ENCODE measurements around the gene DPF3. TPM values are rescaled to one million over a fixed set of nuclear protein-coding genes. Genes with fewer than 3 reads are reported as not detected.

Gene DPF3
- total and polyA plus RNA-seq, 12 donors: 0.91 to 6.0 (median 2.9) TPM

DNA sequence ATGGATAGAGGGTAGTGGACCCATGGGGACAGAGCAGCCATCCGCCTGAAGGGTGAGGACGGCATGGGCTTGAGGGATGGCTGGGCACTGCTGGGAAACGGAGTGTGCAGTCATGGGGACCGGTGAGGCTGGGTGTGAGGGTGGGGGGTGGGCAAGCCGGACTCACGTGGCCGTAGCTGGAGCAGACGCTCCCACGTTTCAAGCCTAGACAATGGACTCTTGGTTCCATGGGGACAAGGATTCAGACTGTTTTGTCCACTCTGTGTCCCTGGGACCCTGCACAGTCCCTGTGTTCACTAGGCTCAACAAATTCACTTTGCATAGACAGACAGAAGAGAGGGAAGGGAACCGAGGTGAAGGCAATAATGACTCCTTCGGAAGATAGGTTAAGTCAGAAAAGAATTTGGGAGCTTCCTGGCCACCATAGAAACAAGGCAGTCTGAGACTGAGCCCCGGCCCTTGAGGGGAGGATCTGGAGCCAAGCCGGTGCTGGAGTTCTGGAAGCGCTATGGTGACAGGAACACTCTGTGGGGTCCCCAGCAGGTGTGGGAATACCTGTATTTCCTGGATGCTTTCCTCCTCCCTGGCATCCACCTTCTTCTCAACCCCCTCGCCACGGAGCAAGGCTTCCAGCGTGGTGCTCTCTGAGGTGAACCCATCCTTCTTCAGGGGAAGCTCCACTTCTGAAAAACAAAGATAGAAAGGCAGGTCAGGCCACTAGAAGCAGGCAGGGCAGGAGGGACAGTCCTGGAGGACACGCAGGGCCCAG is 162.5 kb downstream of the DPF3 start:
- no peaks in the 10 kb centered on the region for H3K36me3 ChIP-seq (replicated peaks in 1 of 2)
- H3K27ac ChIP-seq: no peak overlapping the region
- WGBS, 4 donors: 91 to 95% (median 93%) methylated on average over 18 of the region's 18 CpGs
- H3K4me3 ChIP-seq: no peak overlapping the region
- intact Hi-C loops (cut with DNase I): no loop called here
- no peak for DNase-seq
- TF ChIP-seq, protein P1, sequence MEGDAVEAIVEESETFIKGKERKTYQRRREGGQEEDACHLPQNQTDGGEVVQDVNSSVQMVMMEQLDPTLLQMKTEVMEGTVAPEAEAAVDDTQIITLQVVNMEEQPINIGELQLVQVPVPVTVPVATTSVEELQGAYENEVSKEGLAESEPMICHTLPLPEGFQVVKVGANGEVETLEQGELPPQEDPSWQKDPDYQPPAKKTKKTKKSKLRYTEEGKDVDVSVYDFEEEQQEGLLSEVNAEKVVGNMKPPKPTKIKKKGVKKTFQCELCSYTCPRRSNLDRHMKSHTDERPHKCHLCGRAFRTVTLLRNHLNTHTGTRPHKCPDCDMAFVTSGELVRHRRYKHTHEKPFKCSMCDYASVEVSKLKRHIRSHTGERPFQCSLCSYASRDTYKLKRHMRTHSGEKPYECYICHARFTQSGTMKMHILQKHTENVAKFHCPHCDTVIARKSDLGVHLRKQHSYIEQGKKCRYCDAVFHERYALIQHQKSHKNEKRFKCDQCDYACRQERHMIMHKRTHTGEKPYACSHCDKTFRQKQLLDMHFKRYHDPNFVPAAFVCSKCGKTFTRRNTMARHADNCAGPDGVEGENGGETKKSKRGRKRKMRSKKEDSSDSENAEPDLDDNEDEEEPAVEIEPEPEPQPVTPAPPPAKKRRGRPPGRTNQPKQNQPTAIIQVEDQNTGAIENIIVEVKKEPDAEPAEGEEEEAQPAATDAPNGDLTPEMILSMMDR (IDR thresholded peaks at IDR 0.05): no peak
- TF ChIP-seq POLR2A (IDR thresholded peaks at IDR 0.05): no peak
- no peaks in the 10 kb centered on the region for H3K9me3 ChIP-seq (replicated peaks in 1 of 3)
- no peaks in the 10 kb centered on the region for H3K27me3 ChIP-seq
- no peaks in the 10 kb centered on the region for H3K4me1 ChIP-seq (replicated peaks in 1 of 2)

DNA sequence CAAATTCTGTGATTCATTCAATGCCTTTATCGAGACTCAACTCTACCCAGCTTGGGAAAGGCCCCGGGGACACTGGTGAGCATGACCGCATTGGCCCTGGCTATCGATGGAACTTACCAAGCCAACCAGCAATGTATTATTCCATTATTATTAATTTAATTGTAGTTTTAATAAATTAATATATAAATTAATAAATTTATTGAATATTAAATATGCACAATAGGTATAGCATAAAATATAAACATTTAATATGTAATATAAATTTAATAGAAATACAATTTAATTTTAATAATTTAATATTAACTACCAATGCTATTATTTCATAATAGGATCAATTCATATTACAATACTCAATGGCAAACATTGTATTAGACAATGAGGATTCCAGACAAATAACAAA is 163.4 kb downstream of the DPF3 start:
- intact Hi-C loops (cut with DNase I): no loop called here
- Histone ChIP-seq H3K36me3 (replicated peaks in 1 of 2) (no peaks in the 10 kb centered on the region), H3K4me3 (no peak overlapping the region), H3K4me1 (replicated peaks in 1 of 2) (no peaks in the 10 kb centered on the region), H3K27me3 (no peaks in the 10 kb centered on the region), H3K9me3 (replicated peaks in 1 of 3) (no peaks in the 10 kb centered on the region), H3K27ac (no peak overlapping the region)
- TF ChIP-seq POLR2A (IDR thresholded peaks at IDR 0.05): no peak
- TF ChIP-seq, protein P1 (IDR thresholded peaks at IDR 0.05): no peak
- DNase-seq: no peak
- WGBS, 4 donors: 94 to 97% (median 97%) methylated on average over 4 of the region's 4 CpGs

DNA sequence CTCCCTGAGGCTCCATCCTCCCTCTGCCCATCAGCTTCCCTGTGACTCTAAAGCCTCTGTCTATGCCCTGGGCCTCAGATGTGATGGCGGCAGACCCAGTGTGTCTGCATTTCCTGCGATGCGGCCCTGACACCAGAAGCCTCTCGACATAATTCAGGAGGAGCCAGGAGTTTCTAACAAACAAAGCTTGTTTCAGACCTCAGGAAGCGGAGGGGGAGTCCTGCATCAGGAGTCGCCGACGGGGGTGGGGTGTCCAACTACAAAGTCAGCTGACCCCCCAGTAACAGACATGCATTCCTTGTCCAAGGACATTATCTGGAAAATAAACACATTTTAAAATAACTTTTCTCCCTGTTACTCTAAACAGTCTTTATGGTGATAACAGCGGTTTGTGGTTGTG is 167.5 kb downstream of the DPF3 start:
- H3K36me3 ChIP-seq (replicated peaks in 1 of 2): no peaks in the 10 kb centered on the region
- H3K4me1 ChIP-seq (replicated peaks in 1 of 2): no peaks in the 10 kb centered on the region
- WGBS, 4 donors: 55 to 66% (median 59%) methylated on average over 9 of the region's 9 CpGs
- H3K4me3 ChIP-seq: no peak overlapping the region
- DNase-seq: no peak
- no peaks in the 10 kb centered on the region for H3K27me3 ChIP-seq
- no peak overlapping the region for H3K27ac ChIP-seq
- no peaks in the 10 kb centered on the region for H3K9me3 ChIP-seq (replicated peaks in 1 of 3)
- intact Hi-C loops (cut with DNase I): no loop called here
- TF ChIP-seq, protein P1 (IDR thresholded peaks at IDR 0.05): no peak
- TF ChIP-seq POLR2A (IDR thresholded peaks at IDR 0.05): no peak

DNA sequence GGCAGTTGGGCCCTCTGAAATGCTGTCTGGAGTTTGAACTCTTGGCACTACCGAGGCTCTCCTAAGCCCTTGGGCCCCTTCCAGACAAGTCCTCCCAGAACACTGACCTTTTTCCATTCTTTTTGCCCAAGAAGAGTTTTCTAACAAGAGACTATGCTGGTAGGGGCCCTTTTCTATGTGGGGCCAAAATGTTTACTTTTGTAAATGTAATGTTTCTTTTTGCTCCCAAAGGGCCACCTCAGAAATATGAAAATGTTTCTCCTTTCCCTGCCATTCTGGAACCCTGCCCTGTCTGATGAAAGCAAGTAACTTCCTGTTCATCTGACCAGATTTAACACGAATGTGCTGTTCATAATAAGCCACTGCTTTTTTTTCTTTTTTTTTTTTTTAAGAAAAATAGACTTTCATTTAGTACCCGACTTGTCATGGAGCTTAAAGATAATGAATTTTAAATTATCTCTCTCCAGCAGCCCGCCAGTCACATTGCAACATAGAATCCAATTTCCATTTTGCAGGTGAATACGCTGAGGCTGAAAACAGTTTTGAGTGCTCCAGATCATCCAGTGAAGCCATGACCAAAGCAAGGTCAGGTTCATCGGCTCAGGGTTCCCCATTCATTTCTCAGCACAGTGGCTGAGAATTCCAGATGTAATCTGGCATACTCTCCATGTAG is 169.9 kb downstream of the DPF3 start:
- DNase-seq: peak in 2 of 7 donors; percentile 23 to 25
- 56 to 78% (median 65%) methylated on average over 6 of the region's 6 CpGs for WGBS, 4 donors
- H3K36me3 ChIP-seq (replicated peaks in 1 of 2): no peaks in the 10 kb centered on the region
- TF ChIP-seq POLR2A (IDR thresholded peaks at IDR 0.05): no peak
- TF ChIP-seq, protein P1 (IDR thresholded peaks at IDR 0.05): no peak
- no peaks in the 10 kb centered on the region for H3K9me3 ChIP-seq (replicated peaks in 1 of 3)
- H3K27me3 ChIP-seq: no peaks in the 10 kb centered on the region
- no peak overlapping the region for H3K4me3 ChIP-seq
- H3K4me1 ChIP-seq (replicated peaks in 1 of 2): no peaks in the 10 kb centered on the region
- intact Hi-C loops (cut with DNase I): no loop called here
- H3K27ac ChIP-seq: no peak overlapping the region

Data from adrenal gland (tissue), 12 donors.